ENCODE measurements around the gene ZSCAN21. TPM values are rescaled to one million over a fixed set of nuclear protein-coding genes. Genes with fewer than 3 reads are reported as not detected.

Gene ZSCAN21
- total RNA-seq, 4 donors from 2014 or later, result 12.9 to 18.0 (median 16.5) TPM

DNA sequence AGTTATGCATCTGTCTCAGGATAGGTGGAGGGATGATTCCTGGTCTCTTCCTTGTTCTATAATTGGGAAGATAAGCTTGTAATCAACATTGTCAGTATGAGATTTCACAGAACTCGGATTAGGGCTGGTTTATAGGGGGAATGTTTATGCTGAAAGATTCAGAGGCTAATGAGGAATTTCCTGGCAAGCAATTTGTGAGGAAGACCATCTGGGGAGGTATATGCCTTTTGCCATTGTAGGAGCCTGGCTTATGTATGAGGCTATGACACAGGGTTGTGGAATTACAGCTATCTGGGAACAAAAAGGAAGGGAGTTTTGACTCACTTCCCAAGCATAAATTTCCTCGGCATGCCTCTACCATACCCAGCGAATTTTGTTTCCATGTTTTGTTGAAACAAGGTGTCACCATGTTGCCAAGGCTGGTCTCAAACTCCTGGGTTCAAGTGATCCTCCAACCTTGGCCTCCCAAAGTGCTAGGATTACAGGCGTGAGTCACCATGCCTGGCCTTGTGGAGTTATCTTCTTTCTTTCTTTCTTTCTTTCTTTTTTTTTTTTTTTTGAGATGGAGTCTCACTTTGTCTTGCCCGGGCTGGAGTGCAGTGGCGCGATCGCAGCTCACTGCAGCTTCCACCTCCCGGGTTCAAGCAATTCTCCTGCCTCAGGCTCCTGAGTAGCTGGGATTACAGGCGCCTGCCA lies 37.6 kb downstream of the ZSCAN21 start:
- Histone ChIP-seq H3K4me1 (peaks cover 0 to 30% (median 15%) of the 10 kb centered on the region in 4 donors), H3K27ac (no peak overlapping the region), H3K27me3 (no peaks in the 10 kb centered on the region), H3K4me3 (no peak overlapping the region), H3K36me3 (peaks cover 0 to 22% (median 7%) of the 10 kb centered on the region in 3 donors), H3K9me3 (no peaks in the 10 kb centered on the region)
- DNase-seq (ENCODE audit: low spot score in 2 of 2), result no peak
- WGBS, 2 donors, result 71 to 80% methylated on average over 10 of the region's 10 CpGs
- TF ChIP-seq EP300 (IDR thresholded peaks at IDR 0.05) (no peak), CTCF (IDR thresholded peaks at IDR 0.05) (no peak), POLR2A (IDR thresholded peaks at IDR 0.05) (no peak)

GRCh38 chr7:100088095-100088620 lies 38.6 kb downstream of the ZSCAN21 start:
- TF ChIP-seq POLR2A (IDR thresholded peaks at IDR 0.05) (no peak), EP300 (IDR thresholded peaks at IDR 0.05) (no peak), CTCF (IDR thresholded peaks at IDR 0.05) (no peak)

DNA sequence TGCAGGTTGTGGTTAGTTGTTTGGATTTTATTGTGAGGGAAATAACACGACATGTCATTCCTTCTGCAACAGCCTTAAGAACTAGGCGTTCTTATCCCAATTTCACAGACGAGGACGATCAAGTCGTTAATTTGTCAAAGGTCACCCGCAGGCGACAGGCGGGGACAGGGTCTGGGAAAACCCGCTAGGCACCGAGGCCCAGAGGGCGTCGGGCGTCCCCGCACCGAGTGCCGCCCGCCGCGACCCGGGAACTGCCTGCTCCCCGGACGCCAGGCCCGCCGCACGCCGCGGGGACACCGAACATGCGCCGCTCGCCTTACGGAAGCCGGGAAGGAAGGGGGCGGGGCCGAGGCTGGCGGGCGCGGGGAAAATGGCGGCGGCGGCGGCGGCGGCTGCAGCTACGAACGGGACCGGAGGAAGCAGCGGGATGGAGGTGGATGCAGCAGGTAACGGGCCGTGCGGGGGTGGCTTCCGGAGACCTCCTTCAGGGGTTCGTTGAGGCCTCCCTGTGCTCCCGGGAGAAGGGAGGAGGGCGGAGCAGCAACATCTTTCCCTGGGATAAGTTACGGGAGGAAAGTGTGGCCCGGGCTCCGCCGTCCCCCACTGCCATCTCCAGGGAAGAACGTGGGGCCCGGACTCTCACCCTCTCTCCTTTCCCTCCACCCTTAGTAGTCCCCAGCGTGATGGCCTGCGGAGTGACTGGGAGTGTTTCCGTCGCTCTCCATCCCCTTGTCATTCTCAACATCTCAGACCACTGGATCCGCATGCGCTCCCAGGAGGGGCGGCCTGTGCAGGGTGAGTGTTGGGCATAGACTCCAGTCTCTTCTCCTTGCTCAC lies 39.3 kb downstream of the ZSCAN21 start, which contains the start of gene COPS6:
Gene COPS6, plus strand, starts transcription at position 349 of the 837 bp plus-strand sequence. Its CDS starts 22 bp downstream, at position 371.
- Histone ChIP-seq H3K27me3 (no peaks in the 10 kb centered on the region), H3K4me3 (peak within 1 kb of the TSS; percentile 53 to 91 (median 72)), H3K27ac (peak within 1 kb of the TSS; percentile 80 to 94 (median 88)), H3K36me3 (peaks cover 0 to 39% (median 11%) of the 10 kb centered on the region in 3 donors), H3K9me3 (no peaks in the 10 kb centered on the region), H3K4me1 (peaks cover 0 to 35% (median 8%) of the 10 kb centered on the region in 4 donors)
- WGBS, 2 donors, result 0 to 1% methylated on average over 53 to 55 of the region's 68 CpGs
- peak in 1 of 2 donors; percentile 94 for TF ChIP-seq EP300 (IDR thresholded peaks at IDR 0.05)
- peak in 2 of 5 experiments; percentile 18 to 46 for TF ChIP-seq CTCF (IDR thresholded peaks at IDR 0.05)
- TF ChIP-seq POLR2A (IDR thresholded peaks at IDR 0.05), result peak; percentile 48 to 82
- peak; percentile 78 to 86 for DNase-seq (ENCODE audit: low spot score in 2 of 2)

More at GRCh38 chr7:100088095-100088620, 38.6 kb downstream of the ZSCAN21 start:
- 73 to 80% methylated on average over 11 of the region's 11 CpGs for WGBS, 2 donors
- Histone ChIP-seq H3K27me3 (no peaks in the 10 kb centered on the region), H3K36me3 (peaks cover 0 to 32% (median 7%) of the 10 kb centered on the region in 3 donors), H3K4me1 (peaks cover 0 to 28% (median 8%) of the 10 kb centered on the region in 4 donors), H3K9me3 (no peaks in the 10 kb centered on the region), H3K4me3 (peak overlapping the region; percentile 53 to 91 (median 72)), H3K27ac (peak overlapping the region; percentile 80 to 94 (median 88))
- no peak for DNase-seq (ENCODE audit: low spot score in 2 of 2)

DNA sequence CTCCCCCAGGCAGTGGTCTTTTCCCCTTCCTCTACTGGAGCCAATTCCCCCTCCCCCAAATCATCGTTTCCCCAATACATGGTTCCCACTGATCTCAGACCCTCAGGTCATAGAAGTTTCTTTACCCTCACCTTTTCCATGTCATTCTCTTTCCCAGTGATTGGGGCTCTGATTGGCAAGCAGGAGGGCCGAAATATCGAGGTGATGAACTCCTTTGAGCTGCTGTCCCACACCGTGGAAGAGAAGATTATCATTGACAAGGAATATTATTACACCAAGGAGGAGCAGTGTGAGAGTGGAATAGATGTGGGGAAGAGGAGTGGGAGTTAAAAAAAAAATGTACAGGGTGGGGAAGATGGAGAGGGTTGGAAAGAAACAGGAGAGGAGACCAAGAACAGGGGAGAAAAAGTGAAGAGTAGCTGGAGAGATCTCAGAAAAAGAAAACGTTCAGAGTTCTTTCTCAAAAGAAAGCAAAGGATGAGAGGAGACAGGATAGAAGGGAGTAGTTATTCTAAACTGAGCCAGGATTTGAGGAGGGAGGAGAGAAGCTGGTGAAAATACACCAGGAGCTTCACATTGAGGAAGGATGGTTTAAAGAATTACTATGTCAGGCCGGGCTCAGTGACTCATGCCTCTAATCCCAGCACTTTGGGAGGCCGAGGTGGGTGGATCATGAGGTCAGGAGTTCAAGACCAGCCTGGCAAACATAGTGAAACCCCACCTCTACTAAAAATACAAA lies 40.1 kb downstream of the ZSCAN21 start:
- Histone ChIP-seq H3K4me1 (peaks cover 0 to 37% (median 8%) of the 10 kb centered on the region in 4 donors), H3K36me3 (peaks cover 6 to 47% (median 11%) of the 10 kb centered on the region in 3 donors), H3K4me3 (peak overlapping the region; percentile 53 to 91 (median 72)), H3K27me3 (no peaks in the 10 kb centered on the region), H3K9me3 (no peaks in the 10 kb centered on the region), H3K27ac (peak overlapping the region; percentile 80 to 94 (median 88))
- WGBS, 2 donors, result 27 to 28% methylated on average over 7 of the region's 7 CpGs
- no peak for DNase-seq (ENCODE audit: low spot score in 2 of 2)
- TF ChIP-seq EP300 (IDR thresholded peaks at IDR 0.05), result no peak
- no peak for TF ChIP-seq CTCF (IDR thresholded peaks at IDR 0.05)
- no peak for TF ChIP-seq POLR2A (IDR thresholded peaks at IDR 0.05)

Data from tibial nerve (tissue), 4 donors.